ENCODE data around the gene AAK1.

Gene AAK1

GRCh38 chr2:69668598-69668997 is 25.1 kb upstream of the AAK1 start:
- no peak for TF ChIP-seq CTCF (IDR thresholded peaks at IDR 0.05)

- no peak for TF ChIP-seq CTCF (IDR thresholded peaks at IDR 0.05)
Measured at GRCh38 chr2:69667805-69668382, 24.4 kb upstream of the AAK1 start.

GRCh38 chr2:69665152-69665551 is 21.6 kb upstream of the AAK1 start:
- TF ChIP-seq CTCF (IDR thresholded peaks at IDR 0.05), result no peak

GRCh38 chr2:69663860-69664259 is 20.3 kb upstream of the AAK1 start:
- no peak for TF ChIP-seq CTCF (IDR thresholded peaks at IDR 0.05)

GRCh38 chr2:69660637-69661036 is 17.1 kb upstream of the AAK1 start:
- no peak for TF ChIP-seq CTCF (IDR thresholded peaks at IDR 0.05)

GRCh38 chr2:69659941-69660483 is 16.5 kb upstream of the AAK1 start:
- no peak for TF ChIP-seq CTCF (IDR thresholded peaks at IDR 0.05)

GRCh38 chr2:69659349-69659748 is 15.8 kb upstream of the AAK1 start:
- no peak for TF ChIP-seq CTCF (IDR thresholded peaks at IDR 0.05)

- no peak for TF ChIP-seq CTCF (IDR thresholded peaks at IDR 0.05)
Measured at GRCh38 chr2:69652206-69652605, 8.7 kb upstream of the AAK1 start.

Measured in LNCAP (cell line).